PFSK-1 (cell line): ENCODE data around the gene MAST1.
A peak's percentile ranks its signal among the peaks of the same experiment; 100 is the strongest.

Source experiments
- FOXP2 ChIP-seq: optimal IDR thresholded peaks from 2 replicates; pipeline ENCODE3; 2011; ENCODE audit warnings: borderline replicate concordance, control low read depth, inconsistent platforms; ENCODE audit not compliant: insufficient read depth; ENCODE audit errors: extremely low read length, extremely low read depth
- POLR2AphosphoS5 ChIP-seq: IDR thresholded peaks from 2 replicates; pipeline ENCODE4 v1.6.1; 2012; ENCODE audit warnings: low read depth, mild to moderate bottlenecking, control low read depth, low read length, moderate library complexity
- SIN3A ChIP-seq: IDR thresholded peaks from 2 replicates; pipeline ENCODE4 v1.6.1; 2012; ENCODE audit warnings: mild to moderate bottlenecking, low read length, moderate library complexity, borderline replicate concordance; ENCODE audit not compliant: insufficient read depth
- TAF1 ChIP-seq: IDR thresholded peaks from 2 replicates; pipeline ENCODE4 v1.6.1; 2012; ENCODE audit warnings: low read length, control low read depth, borderline replicate concordance; ENCODE audit not compliant: insufficient read depth
- TF ChIP-seq, protein P1 (sequence below), 2 experiments: IDR thresholded peaks; 2 replicates each; pipeline versions ENCODE4 v1.6.1 to v1.8.0; 2011 to 2012; ENCODE audit warnings: low read depth in 2 of 2, low read length in 2 of 2, control low read depth in 1 of 2, inconsistent platforms in 1 of 2, mild to moderate bottlenecking in 1 of 2, moderate library complexity in 1 of 2; ENCODE audit not compliant: insufficient read depth in 1 of 2

MAST1 gene

DNA sequence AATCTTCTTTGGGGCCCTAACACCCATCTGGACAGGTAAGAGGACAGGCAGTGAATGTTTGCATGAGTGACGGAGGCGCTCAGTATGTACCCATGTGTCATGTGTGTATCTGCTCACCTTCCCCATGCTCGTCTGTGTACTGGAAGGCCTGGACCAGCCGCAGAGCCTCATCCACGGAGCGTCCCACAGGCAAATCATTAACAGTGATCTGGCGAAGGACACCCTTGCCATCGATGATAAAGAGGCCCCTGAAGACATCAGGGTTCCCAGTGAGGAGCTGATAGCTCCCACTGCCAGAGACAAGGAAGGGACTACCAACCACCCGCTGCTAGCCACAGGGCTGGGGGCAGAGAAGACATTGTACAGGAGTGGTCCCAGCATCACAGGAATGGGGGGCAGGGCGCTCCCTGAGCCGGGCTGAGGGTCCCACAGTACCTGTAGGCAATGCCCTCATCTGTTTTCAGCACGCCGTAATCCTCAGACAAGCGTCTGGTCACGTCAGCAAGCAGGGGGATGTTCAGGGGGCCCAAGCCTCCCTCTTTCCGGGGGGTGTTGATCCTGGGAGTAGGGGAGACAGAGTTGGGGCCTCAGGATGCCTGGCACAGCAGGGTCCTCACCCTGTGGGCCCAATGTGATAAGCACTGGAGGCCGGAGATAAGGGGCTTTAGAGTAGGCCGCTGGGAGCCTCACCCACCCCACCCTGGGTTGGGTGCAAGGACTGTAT is 38.4 kb upstream of the MAST1 start:
- TF ChIP-seq TAF1 (no peak), FOXP2 (no peak), POLR2AphosphoS5 (no peak), SIN3A (no peak)
- TF ChIP-seq, protein P1, sequence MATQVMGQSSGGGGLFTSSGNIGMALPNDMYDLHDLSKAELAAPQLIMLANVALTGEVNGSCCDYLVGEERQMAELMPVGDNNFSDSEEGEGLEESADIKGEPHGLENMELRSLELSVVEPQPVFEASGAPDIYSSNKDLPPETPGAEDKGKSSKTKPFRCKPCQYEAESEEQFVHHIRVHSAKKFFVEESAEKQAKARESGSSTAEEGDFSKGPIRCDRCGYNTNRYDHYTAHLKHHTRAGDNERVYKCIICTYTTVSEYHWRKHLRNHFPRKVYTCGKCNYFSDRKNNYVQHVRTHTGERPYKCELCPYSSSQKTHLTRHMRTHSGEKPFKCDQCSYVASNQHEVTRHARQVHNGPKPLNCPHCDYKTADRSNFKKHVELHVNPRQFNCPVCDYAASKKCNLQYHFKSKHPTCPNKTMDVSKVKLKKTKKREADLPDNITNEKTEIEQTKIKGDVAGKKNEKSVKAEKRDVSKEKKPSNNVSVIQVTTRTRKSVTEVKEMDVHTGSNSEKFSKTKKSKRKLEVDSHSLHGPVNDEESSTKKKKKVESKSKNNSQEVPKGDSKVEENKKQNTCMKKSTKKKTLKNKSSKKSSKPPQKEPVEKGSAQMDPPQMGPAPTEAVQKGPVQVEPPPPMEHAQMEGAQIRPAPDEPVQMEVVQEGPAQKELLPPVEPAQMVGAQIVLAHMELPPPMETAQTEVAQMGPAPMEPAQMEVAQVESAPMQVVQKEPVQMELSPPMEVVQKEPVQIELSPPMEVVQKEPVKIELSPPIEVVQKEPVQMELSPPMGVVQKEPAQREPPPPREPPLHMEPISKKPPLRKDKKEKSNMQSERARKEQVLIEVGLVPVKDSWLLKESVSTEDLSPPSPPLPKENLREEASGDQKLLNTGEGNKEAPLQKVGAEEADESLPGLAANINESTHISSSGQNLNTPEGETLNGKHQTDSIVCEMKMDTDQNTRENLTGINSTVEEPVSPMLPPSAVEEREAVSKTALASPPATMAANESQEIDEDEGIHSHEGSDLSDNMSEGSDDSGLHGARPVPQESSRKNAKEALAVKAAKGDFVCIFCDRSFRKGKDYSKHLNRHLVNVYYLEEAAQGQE (IDR thresholded peaks at IDR 0.05; ENCODE audit: insufficient read depth in 1 of 2, low read depth in 2 of 2, low read length in 2 of 2): no peak

DNA sequence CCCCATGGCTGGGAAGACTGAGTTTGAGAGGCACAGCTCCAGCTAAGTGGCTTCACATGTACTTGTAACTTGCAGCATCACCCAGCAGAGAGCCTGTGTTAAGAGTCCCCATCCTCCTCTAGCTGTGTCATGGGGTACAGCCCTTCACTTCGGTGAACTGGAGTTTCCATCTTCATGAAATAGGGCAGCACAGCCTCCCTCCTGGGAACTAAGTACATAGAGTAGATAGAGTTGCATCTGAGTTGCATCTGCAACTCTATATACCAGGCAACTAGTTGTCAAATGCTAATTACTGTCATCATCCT is 37.9 kb upstream of the MAST1 start:
- TF ChIP-seq POLR2AphosphoS5 (no peak), FOXP2 (no peak), TAF1 (no peak), SIN3A (no peak)
- TF ChIP-seq, protein P1 (IDR thresholded peaks at IDR 0.05; ENCODE audit: insufficient read depth in 1 of 2, low read depth in 2 of 2, low read length in 2 of 2): no peak

DNA sequence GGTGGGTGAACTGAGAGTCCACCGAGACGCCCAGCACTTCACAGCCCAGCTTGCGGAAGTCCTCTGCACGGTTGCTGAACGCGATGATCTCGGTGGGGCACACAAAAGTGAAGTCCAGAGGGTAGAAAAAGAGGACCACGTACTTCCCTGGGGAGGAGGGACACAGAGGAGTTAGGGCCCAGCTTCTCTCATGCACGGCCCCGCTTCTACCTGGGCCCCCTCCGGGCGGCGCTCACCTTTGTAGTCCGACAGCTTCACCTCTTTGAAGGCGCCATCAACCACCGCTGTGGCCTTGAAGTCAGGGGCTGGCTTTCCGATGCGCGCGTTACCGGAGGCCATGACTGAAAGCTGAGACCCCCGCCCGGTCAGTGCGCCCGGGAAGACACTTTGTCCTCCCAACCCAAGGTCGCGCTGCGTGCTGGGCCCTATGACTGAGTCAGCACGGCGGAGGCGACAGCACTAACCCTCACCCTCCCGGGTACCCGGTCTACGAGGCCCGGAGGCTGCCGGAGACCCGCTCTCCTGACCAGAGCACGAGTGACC is 37.3 kb upstream of the MAST1 start:
- TF ChIP-seq TAF1 (no peak), POLR2AphosphoS5 (no peak), SIN3A (no peak)
- TF ChIP-seq, protein P1 (IDR thresholded peaks at IDR 0.05; ENCODE audit: insufficient read depth in 1 of 2, low read depth in 2 of 2, low read length in 2 of 2): no peak

DNA sequence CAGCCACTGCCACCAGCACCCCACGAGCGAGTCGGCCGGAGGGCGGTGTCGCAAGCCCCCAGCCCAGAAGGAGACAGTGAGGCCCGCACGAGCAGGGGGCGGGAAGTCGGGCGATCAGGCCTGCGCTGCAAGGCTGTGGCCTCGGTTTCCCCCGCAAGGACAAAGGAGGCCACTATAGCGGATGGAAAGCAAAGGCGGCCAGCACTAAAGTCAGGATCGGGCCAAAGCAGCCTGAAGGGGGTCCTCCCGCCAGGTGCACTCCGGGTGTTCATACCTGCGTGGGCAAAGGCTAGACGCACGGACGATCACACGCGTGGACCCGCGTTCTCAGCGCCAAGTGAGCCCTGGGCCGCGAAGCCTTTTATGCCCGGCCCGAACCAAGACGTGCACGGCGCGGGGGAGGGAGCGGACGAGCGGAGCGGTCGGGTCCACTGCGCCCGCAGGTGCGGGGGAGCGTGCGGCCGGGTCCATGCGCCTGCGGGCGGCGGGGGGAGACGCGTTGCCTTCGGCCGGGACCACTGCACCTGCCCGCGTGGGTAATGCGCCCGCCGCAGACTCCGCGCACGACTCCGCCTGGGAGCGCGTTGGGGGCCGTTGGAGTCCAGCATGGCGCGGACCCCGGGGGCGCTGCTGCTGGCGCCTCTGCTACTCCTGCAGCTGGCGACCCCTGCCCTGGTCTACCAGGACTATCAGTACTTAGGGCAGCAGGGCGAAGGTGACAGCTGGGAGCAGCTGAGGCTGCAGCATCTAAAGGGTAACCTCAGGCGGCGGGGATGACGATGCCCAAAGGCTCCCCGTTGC is 36.6 kb upstream of the MAST1 start, which contains the start of the genes PRDX2 and THSD8:
PRDX2 (minus strand) TSS at position 335 of the 801 bp plus-strand sequence. CDS start 539 bp downstream, outside the sequence.
THSD8 (plus strand) TSS at position 604 of the 801 bp plus-strand sequence; CDS start at position 607, 3 bp downstream.
- TF ChIP-seq SIN3A: peak; percentile 91
- TF ChIP-seq TAF1: peak; percentile 92
- TF ChIP-seq, protein P1 (IDR thresholded peaks at IDR 0.05; ENCODE audit: insufficient read depth in 1 of 2, low read depth in 2 of 2, low read length in 2 of 2): peak; percentile 16 to 67; a peak in 2 of 4 replicates
- TF ChIP-seq POLR2AphosphoS5: peak; percentile 99
- peak; percentile 85 for TF ChIP-seq FOXP2
